HepG2 (cell line): ENCODE measurements around the gene CDHR3. TPM values are rescaled to one million over a fixed set of nuclear protein-coding genes. Genes with fewer than 3 reads are reported as not detected.

Source experiments
- ATAC-seq: fragments of 200-7000 bp; cut with Tn5 transposase; 3 replicates; pipeline ENCODE4 v1.9.1; 2020; ENCODE audit warnings: mild to moderate bottlenecking, moderate library complexity
- BruUV-seq: library from RNA; stranded (reverse); fragments of 400-500 nt; replicated peaks from 2 replicates; lab custom pipeline; 2021; lab: Mats Ljungman, UMichigan
- CTCF ChIA-PET: fragments of 300-600 bp; formaldehyde crosslinking; extraction: SDS; loops from one replicate; lab custom pipeline; 2021; ENCODE audit warnings: low total read pairs, inconsistent platforms, low intra/inter-chr PET ratio; lab: Yijun Ruan, JAX
- POLR2A ChIA-PET: fragments of 350-600 bp; sonication (Branson Sonifier 250); formaldehyde crosslinking; loops from one replicate; lab custom pipeline; 2020; ENCODE audit warnings: antibody characterized with exemption, inconsistent platforms; lab: Yijun Ruan, JAX
- DNase-seq: peaks from one replicate; pipeline ENCODE4 v3.0.0-alpha.2; 2015; ENCODE audit warnings: low spot score
- FAIRE-seq: peaks from 3 replicates; lab custom pipeline; 2011; peaks lifted over from hg19 to GRCh38; lab: Jason Lieb, UNC
- H2AFZ ChIP-seq: one replicate; pipeline ENCODE4 v1.6.1; 2011; ENCODE audit warnings: low read length, inconsistent platforms
- H3K27ac ChIP-seq: fragments of 300-600 bp; 3 replicates; pipeline ENCODE4 v1.8.0; 2011; ENCODE audit warnings: mixed run types, mild to moderate bottlenecking, mixed read lengths, low read length, inconsistent platforms; ENCODE audit not compliant: insufficient read depth; ENCODE audit errors: extremely low read length
- H3K27me3 ChIP-seq, 2 experiments: fragments of 200-600 bp in 1 of 2; 2 replicates in 1 of 2; 3 replicates in 1 of 2; pipeline versions ENCODE4 v1.6.0 to v1.8.0; 2011; ENCODE audit warnings: low read length in 2 of 2, mild to moderate bottlenecking in 2 of 2, moderate library complexity in 2 of 2, inconsistent platforms in 1 of 2; ENCODE audit not compliant: insufficient read depth in 2 of 2, control insufficient read depth in 1 of 2
- H3K36me3 ChIP-seq, 2 experiments: fragments of 200-600 bp in 1 of 2; replicated peaks in 1 of 2; 2 replicates in 1 of 2; 3 replicates in 1 of 2; pipeline versions ENCODE4 v1.5.1 to v1.8.0; 2011; ENCODE audit warnings: low read length in 2 of 2, inconsistent platforms in 1 of 2; ENCODE audit not compliant: insufficient read depth in 2 of 2, control insufficient read depth in 1 of 2
- H3K4me1 ChIP-seq: 2 replicates; pipeline ENCODE4 v1.5.1; 2012; ENCODE audit warnings: low read length, inconsistent platforms; ENCODE audit not compliant: insufficient read depth
- H3K4me2 ChIP-seq: 2 replicates; pipeline ENCODE4 v1.6.0; 2011; ENCODE audit warnings: low read depth, low read length, inconsistent platforms
- H3K4me3 ChIP-seq, 3 experiments: fragments of 200-600 bp in 1 of 3; sonication (generic), shearing (Covaris generic) in 1 of 3; replicated peaks in 1 of 3; 2 replicates each; pipeline ENCODE4 v1.5.1; 2011 to 2016; ENCODE audit warnings: low read length in 3 of 3, inconsistent platforms in 2 of 3, low read depth in 2 of 3, mild to moderate bottlenecking in 2 of 3, control low read depth in 1 of 3, mixed read lengths in 1 of 3; ENCODE audit not compliant: insufficient read depth in 1 of 3
- H3K79me2 ChIP-seq: one replicate; pipeline ENCODE4 v1.6.1; 2011; ENCODE audit warnings: low read length, inconsistent platforms; ENCODE audit not compliant: insufficient read depth
- H3K9ac ChIP-seq: 2 replicates; pipeline ENCODE4 v1.6.0; 2011; ENCODE audit warnings: mild to moderate bottlenecking, low read depth, low read length, inconsistent platforms; ENCODE audit not compliant: insufficient read depth
- H3K9me3 ChIP-seq: 2 replicates; pipeline ENCODE4 v1.5.1; 2012; ENCODE audit warnings: mild to moderate bottlenecking, low read length
- H4K20me1 ChIP-seq: 2 replicates; pipeline ENCODE4 v1.6.0; 2011; ENCODE audit warnings: inconsistent platforms, mild to moderate bottlenecking, low read length, moderate library complexity; ENCODE audit not compliant: insufficient read depth
- HOXA9 ChIP-seq: sonication (generic); formaldehyde crosslinking; IDR thresholded peaks from 2 replicates; pipeline ENCODE4 v1.8.1; 2022; ENCODE audit warnings: missing genetic modification reagents, mild to moderate bottlenecking, moderate library complexity, borderline replicate concordance
- IKZF4 ChIP-seq: sonication (generic); formaldehyde crosslinking; IDR thresholded peaks from 2 replicates; pipeline ENCODE4 v1.5.1; 2020; ENCODE audit warnings: borderline replicate concordance, mild to moderate bottlenecking, low read depth, missing genetic modification reagents; ENCODE audit errors: not compliant biosample characterization
- MTA1 ChIP-seq: sonication (generic); formaldehyde crosslinking; IDR thresholded peaks from 2 replicates; pipeline ENCODE4 v1.4.0; 2020; ENCODE audit warnings: missing genetic modification reagents, mild to moderate bottlenecking, borderline replicate concordance
- NR0B2 ChIP-seq: sonication (generic); formaldehyde crosslinking; IDR thresholded peaks from 2 replicates; pipeline ENCODE4 v1.4.0; 2020; ENCODE audit warnings: mild to moderate bottlenecking, missing genetic modification reagents
- RCOR2 ChIP-seq: IDR thresholded peaks from 2 replicates; pipeline ENCODE4 v1.6.1; 2016; ENCODE audit warnings: missing biosample characterization, missing genetic modification reagents
- SALL1 ChIP-seq: sonication (generic); formaldehyde crosslinking; IDR thresholded peaks from 2 replicates; pipeline ENCODE4 v1.8.0; 2022; ENCODE audit warnings: mild to moderate bottlenecking, missing genetic modification reagents
- SMC3 ChIP-seq: IDR thresholded peaks from 2 replicates; pipeline ENCODE4 v1.6.1; 2011; ENCODE audit warnings: low read length, improper control_type of control experiment
- ZNF121 ChIP-seq: sonication (generic); formaldehyde crosslinking; IDR thresholded peaks from 2 replicates; pipeline ENCODE4 v1.5.0; 2020; ENCODE audit warnings: mild to moderate bottlenecking, missing genetic modification reagents
- ZNF484 ChIP-seq: sonication (generic); formaldehyde crosslinking; IDR thresholded peaks from 2 replicates; pipeline ENCODE4 v1.5.1; 2020; ENCODE audit warnings: mild to moderate bottlenecking, low read depth, missing genetic modification reagents, borderline replicate concordance
- ZSCAN29 ChIP-seq: sonication (generic); formaldehyde crosslinking; conservative IDR thresholded peaks from 2 replicates; pipeline ENCODE4 v1.4.0; 2020; ENCODE audit warnings: mild to moderate bottlenecking, missing genetic modification reagents
- WGBS: methylation state at CpG from one replicate; pipeline ENCODE4 v1.1.6; 2017; ENCODE audit warnings: low lambda C conversion rate; 5-methylcytosine and 5-hydroxymethylcytosine counted together
- in situ Hi-C: cut with HindIII; loops from 2 replicates; pipeline ENCODE4 v1.10.0; 2017; ENCODE audit warnings: low pct_unique_long_range_greater_than_20kb; ENCODE audit not compliant: extremely low pct_ligation_motif_present
- intact Hi-C: fragments of 100-400 bp; cut with micrococcal nuclease; formaldehyde crosslinking; loops from one replicate; pipeline ENCODE4 v1.10.0; 2022; ENCODE audit not compliant: unreplicated experiment
- polyA plus RNA-seq, 8 experiments: library from polyadenylated mRNA; depleted of rRNA in 3 of 8; stranded (reverse) in 7 of 8; unstranded in 1 of 8; fragments of >200 nt; fragmentation: Illumina TruSeq in 4 of 8; extraction: Trizol in 4 of 8; gene quantifications; 2 replicates each; pipeline versions ENCODE4 v1.2.1 to v1.2.3, GENCODE V29; 2011 to 2016; ENCODE audit warnings: low read depth in 4 of 8, missing spikeins in 1 of 8, mixed read lengths in 1 of 8; ENCODE audit not compliant: insufficient read depth in 1 of 8
- total RNA-seq, 5 experiments: library from RNA; depleted of rRNA; stranded (reverse); fragments of >200 nt; fragmentation: Illumina TruSeq; extraction: Trizol; gene quantifications; 2 replicates each; pipeline ENCODE4 v1.2.3, GENCODE V29; 2016; ENCODE audit warnings: low read depth in 1 of 5
- TF ChIP-seq, protein P1 (sequence below): IDR thresholded peaks from 2 replicates; pipeline ENCODE4 v1.6.1; 2016; ENCODE audit warnings: low read depth
- TF ChIP-seq, protein P2 (sequence below): sonication (generic); formaldehyde crosslinking; IDR thresholded peaks from 2 replicates; pipeline ENCODE4 v1.4.0; 2020; ENCODE audit warnings: missing genetic modification reagents
- TF ChIP-seq, protein P3 (sequence below): sonication (generic); formaldehyde crosslinking; IDR thresholded peaks from 2 replicates; pipeline ENCODE4 v1.5.0; 2020; ENCODE audit warnings: mild to moderate bottlenecking, missing genetic modification reagents

CDHR3 gene
- total and polyA plus RNA-seq, 2 of the 13 experiments (the other 11 are each of a cell fraction or from before 2014, with no cell fraction given), result 6.5 to 11.8 TPM

DNA sequence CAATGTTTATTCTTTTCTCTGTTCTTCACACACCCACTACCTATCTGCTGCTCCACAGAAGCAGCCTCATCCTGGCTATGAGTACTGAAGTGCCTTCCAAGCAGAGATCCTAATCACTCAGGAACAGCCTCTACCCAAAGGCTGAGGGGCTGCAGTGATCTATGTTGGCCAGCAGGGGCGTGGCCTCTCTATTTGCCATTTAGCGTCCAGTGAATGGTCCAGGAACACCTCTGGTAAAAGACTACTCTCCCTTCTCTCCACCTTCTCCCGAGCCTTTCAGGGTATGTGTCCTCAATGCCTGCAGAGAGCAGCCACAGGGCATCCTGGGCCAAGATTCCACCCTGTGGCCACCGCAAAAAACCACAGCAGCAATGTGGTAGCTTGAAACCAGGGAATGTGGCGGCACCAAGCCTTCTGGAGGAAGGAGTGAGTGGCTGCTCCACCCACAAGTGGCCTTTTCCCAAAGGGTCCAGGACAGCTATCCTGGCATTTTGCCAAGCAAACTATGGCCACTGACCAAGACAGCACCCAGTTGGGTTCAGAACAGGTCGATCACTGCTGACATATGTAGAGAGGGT lies 78.2 kb downstream of the CDHR3 start (continued):
- no peak for TF ChIP-seq RCOR2 (CRISPR knock-in tag)
- no peak for TF ChIP-seq ZNF484 (CRISPR knock-in tag)
- no peak for TF ChIP-seq IKZF4 (CRISPR knock-in tag)
- TF ChIP-seq, protein P1, sequence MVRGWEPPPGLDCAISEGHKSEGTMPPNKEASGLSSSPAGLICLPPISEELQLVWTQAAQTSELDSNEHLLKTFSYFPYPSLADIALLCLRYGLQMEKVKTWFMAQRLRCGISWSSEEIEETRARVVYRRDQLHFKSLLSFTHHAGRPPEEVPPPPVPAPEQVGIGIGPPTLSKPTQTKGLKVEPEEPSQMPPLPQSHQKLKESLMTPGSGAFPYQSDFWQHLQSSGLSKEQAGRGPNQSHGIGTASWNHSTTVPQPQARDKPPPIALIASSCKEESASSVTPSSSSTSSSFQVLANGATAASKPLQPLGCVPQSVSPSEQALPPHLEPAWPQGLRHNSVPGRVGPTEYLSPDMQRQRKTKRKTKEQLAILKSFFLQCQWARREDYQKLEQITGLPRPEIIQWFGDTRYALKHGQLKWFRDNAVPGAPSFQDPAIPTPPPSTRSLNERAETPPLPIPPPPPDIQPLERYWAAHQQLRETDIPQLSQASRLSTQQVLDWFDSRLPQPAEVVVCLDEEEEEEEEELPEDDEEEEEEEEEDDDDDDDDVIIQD (CRISPR knock-in tag), result no peak
- peak; percentile 36; the same call in 1 of the 2 replicates for TF ChIP-seq SMC3
- peak; percentile 37; the same call in 1 of the 2 replicates for TF ChIP-seq NR0B2
- TF ChIP-seq SALL1 (CRISPR knock-in tag), result peak; percentile 22; the same call in 1 of the 2 replicates
- TF ChIP-seq ZSCAN29 (CRISPR knock-in tag), result no peak
- TF ChIP-seq HOXA9 (CRISPR knock-in tag), result no peak

DNA sequence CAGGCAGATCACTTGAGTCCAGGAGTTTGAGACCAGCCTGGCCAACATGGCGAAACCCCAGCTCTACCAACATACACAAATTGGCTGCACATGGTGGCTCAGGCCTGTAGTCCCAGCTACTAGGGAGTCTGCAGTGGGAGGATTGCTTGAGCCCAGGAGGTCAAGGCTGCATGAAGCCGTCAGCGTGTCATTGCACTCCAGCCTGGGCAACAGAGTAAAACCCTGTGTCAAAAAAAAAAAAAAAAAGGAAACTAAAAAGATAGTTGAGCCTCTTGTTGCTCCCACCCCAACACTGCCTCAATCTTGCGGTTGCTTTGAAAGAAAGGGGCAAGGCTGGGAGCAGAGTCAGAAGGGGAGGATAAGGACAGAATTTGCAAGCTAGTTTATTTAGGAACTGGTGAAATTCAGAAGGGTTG lies 79.1 kb downstream of the CDHR3 start:
- Histone ChIP-seq H3K9ac (peak overlapping the region; percentile 25; the same call in 1 of the 2 replicates), H3K36me3 (no peaks in the 10 kb centered on the region), H3K4me2 (peak overlapping the region; percentile 89), H3K27me3 (peaks cover 0 to 12% of the 10 kb centered on the region in 2 experiments; a peak in 2 of 5 replicates), H3K9me3 (no peaks in the 10 kb centered on the region), H3K4me1 (peaks cover 20% of the 10 kb centered on the region), H2AFZ (peak overlapping the region; percentile 56), H3K4me3 (peak overlapping the region in 2 of 3 experiments; percentile 36 to 63; a peak in 3 of 6 replicates), H3K27ac (no peak overlapping the region), H4K20me1 (no peaks in the 10 kb centered on the region), H3K79me2 (no peaks in the 10 kb centered on the region)
- BruUV-seq, result no TSS peak
- DNase-seq (no peak), ATAC-seq (peak; percentile 59), FAIRE-seq (no peak)
- intact Hi-C loops, result loop anchor here (1.0 to 2.0 kb wide), 3 partner anchors 165 to 389 kb away; partner anchors contain the start of gene ATXN7L1
- 27% methylated on average over 4 of the region's 4 CpGs for WGBS
- in situ Hi-C loops, result loop anchor here (5.0 kb wide), 3 partner anchors 100 to 390 kb away; no protein-coding TSS in a partner anchor
- CTCF ChIA-PET, result interaction anchor here (0.5 to 3.5 kb wide), 6 partner anchors 108 to 389 kb away, joined by 3 to 29 read pairs (median 4); no protein-coding TSS in a partner anchor
- POLR2A ChIA-PET, result interaction anchor here (0.7 kb wide), 2 partner anchors 153 to 510 kb away, joined by 3 read pairs; partner anchors contain the start of gene RINT1
- TF ChIP-seq NR0B2, result no peak
- TF ChIP-seq, protein P2, sequence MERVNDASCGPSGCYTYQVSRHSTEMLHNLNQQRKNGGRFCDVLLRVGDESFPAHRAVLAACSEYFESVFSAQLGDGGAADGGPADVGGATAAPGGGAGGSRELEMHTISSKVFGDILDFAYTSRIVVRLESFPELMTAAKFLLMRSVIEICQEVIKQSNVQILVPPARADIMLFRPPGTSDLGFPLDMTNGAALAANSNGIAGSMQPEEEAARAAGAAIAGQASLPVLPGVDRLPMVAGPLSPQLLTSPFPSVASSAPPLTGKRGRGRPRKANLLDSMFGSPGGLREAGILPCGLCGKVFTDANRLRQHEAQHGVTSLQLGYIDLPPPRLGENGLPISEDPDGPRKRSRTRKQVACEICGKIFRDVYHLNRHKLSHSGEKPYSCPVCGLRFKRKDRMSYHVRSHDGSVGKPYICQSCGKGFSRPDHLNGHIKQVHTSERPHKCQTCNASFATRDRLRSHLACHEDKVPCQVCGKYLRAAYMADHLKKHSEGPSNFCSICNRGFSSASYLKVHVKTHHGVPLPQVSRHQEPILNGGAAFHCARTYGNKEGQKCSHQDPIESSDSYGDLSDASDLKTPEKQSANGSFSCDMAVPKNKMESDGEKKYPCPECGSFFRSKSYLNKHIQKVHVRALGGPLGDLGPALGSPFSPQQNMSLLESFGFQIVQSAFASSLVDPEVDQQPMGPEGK (CRISPR knock-in tag), result no peak
- TF ChIP-seq MTA1 (CRISPR knock-in tag), result no peak
- TF ChIP-seq, protein P3, sequence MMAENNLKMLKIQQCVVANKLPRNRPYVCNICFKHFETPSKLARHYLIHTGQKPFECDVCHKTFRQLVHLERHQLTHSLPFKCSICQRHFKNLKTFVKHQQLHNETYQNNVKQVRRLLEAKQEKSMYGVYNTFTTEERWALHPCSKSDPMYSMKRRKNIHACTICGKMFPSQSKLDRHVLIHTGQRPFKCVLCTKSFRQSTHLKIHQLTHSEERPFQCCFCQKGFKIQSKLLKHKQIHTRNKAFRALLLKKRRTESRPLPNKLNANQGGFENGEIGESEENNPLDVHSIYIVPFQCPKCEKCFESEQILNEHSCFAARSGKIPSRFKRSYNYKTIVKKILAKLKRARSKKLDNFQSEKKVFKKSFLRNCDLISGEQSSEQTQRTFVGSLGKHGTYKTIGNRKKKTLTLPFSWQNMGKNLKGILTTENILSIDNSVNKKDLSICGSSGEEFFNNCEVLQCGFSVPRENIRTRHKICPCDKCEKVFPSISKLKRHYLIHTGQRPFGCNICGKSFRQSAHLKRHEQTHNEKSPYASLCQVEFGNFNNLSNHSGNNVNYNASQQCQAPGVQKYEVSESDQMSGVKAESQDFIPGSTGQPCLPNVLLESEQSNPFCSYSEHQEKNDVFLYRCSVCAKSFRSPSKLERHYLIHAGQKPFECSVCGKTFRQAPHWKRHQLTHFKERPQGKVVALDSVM, result peak; percentile 83
- peak; percentile 69; the same call in 1 of the 2 replicates for TF ChIP-seq ZNF121 (CRISPR knock-in tag)
